GM19193 (cell line): Measurements from ENCODE around the gene NFIB.

Source experiments
- POLR2A ChIP-seq: IDR thresholded peaks from 4 replicates; pipeline ENCODE4 v1.6.1; 2011; ENCODE audit not compliant: insufficient read depth, insufficient read length; ENCODE audit errors: extremely low read depth

Gene NFIB

DNA sequence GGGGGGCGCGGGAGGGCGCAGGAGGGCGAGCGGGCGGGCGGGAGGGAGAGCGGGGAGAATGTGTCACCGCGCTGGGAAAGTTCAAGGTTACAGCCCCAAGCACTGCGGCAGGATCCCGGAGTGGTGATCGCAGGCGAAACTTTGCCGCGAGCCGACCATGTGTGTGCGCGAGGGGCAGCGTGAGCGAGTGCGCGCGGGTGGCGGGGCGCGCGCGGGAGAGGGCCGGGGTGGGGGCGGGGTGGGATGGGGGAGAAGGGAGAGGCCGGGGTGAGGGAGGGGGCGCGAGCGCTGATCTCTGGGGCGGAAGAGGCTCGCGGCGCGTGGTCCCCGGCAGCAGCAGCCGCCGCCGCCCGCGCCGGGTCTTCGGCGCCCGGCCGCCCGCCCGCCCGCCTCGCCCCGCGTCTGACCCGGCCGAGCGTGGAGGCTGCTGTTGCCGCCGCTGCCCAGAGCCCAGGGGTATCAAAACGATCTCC is at the start of gene NFIB:
Gene NFIB (minus strand): TSS at position 191 of the 473 bp plus-strand sequence. CDS start 630 bp downstream, outside the sequence.
- peak; percentile 2 for TF ChIP-seq POLR2A

DNA sequence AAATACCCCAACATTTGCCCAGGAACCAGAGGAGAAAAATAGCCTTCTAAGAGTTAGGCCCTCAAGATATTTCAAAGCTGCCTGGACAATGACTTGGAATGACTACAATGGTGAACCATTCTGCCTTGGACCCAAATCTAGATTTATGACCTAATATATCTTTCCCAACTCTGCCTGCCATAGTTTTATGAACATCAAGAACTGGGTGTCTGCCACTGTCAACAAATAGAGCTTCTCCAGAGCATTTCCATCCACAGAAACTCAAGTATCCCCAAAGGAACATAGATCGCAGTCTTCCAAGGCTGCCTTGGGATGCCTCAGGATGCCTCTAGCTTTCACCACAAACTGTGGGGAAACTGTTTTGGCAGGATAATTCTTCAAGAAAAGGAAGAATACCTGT is 48.2 kb upstream of the NFIB start:
- TF ChIP-seq POLR2A, result no peak

DNA sequence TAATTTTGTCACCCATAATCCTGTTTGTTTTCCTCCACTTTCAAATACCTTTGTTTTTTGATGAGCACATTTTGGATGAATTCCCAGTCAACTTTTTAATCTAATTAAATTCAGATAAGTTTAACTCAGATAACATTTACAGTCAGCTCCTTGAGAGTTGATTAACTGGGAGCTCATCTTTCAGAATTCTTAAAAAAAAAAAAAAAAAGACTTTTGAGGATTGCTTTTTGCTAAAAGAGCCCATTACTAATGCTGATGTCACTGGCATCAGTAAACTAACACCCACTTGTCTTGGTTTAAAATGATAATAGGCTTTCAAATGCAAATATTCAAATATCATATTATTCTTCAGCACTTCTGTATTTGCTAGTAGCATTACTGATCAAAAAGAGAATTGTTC is 47.1 kb upstream of the NFIB start:
- TF ChIP-seq POLR2A, result no peak

DNA sequence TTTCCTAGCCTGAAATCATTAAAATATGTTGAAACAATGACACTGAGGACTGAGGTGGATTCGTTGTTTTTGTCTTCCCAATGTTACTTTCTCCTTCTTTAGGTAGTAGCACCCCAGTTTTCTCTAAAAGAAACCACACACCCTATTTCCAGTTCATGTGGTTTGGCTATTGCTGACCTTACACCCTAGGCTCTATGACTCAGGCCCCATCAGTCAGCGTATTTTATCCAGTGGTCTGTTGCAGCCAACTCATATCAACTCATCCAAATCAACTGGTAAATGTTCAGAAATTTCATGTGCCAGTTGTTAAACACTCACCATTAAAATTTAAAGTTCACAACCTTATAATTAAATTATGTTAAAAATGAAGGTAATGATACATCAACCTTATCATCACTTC is 44.6 kb upstream of the NFIB start:
- TF ChIP-seq POLR2A, result no peak

DNA sequence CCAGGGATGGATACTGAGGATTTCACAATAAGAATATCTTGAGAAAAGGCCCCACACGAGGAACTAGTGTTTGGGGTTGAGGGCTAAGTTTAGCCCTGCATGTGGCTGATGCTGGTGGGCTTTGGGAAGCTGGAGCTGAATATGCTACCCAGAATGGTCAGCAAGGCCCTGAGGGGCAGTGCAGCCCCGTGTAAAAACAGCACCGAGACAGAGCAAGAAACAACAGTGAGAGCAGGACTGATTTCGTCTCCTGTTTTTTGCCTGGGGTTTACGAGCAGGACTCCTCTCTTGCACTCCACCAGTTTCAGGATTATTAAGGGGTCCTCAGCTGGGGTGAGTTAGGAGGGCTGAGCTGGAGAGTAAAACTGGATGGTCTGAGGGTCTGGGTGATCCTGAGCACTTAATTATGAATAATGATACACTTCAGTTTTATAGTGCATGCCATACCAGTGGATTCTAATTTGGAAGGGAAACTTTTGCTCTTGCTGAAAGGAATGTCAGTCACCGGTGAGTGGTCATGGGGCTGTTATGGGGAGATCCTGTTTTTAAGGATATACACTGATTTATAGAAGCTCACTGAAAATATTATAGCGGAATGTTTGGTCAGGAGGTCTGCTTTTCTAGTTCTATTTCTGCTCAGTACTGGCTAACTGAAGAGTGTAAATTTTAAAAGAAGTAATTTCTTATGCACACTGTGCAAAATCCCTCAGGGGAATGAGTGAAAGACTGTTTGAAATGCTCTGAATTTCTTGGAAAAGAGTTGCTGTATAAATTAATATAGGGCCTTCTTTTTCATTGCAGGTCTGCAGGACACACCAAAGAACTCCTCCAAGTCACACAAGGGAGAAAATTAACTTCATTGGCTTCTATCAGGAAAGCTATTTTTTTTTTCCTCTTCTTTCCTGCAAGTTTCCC is 42.7 kb upstream of the NFIB start:
- TF ChIP-seq POLR2A, result no peak

GRCh38 chr9:14354201-14354600 is 40.3 kb upstream of the NFIB start:
- no peak for TF ChIP-seq POLR2A

- no peak for TF ChIP-seq POLR2A
These were observed 39.5 kb upstream of the NFIB start for GRCh38 chr9:14353222-14354056.

DNA sequence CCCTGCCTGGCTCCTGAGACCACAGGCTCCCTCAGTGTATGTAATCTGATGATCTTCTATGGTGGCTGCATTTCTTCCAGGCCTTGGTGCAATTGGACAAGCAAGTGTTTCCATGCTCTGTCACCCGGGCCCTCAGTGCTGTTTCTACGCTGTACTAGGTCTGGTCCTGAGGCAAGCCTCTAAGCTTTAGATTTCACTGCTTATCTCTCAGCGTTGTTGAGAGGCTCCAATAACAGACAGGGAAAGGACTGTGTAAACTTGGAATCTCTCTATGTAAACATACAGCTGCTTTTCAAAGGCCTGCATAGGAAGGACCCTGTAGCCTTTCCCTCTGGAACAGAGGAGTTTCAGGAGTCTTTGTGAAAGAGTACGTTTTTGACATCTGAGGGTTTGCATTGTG is 38.6 kb upstream of the NFIB start:
- no peak for TF ChIP-seq POLR2A

DNA sequence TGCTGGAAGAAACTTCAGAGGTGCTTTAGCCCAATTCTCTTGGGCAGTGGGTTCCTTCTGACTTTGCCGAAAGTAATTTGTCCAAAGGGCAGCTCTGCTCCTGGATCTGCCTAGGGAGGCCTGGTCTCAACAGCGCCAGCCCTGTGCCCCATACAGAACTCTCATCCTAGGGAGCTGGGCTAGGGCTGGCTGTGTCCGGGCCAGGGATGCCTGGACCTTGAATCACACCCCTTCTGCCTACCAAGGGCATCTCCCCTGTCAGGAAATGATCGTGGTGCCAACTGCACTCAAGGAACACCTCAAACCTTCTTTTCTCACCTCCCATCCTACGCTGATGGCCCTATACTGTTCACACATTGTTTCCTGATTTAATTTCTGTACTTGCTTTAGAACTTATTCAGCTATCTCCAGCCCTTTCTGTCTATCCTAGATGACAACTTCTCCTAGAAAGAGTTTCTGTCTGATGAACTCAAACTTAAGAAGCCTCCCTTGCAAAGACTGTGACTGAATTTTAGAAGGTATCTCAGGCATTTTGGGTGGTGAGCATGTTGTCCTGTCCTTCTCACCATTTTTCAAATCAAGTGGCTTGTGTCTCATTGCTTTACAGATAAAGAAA is 37.4 kb upstream of the NFIB start:
- TF ChIP-seq POLR2A, result no peak

DNA sequence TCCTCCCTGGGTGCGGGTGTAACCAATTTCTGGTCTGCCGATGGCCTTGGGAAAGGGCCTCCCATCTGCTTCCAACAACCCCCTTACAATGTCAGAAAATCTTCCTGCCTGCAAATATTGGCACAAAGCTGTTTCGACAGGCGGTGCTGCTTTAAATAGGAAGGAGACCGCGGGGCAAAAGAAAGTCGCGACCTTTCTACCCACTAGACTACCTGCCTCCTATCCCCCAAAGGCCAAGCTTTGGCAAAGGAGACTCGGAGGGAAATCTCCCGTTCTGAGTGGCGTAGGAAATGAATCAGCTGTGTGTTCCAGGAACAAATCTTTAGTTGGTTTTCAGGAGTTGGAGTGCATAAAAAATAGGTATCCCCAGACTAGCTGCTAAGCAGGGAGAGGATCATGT is 36.8 kb upstream of the NFIB start:
- TF ChIP-seq POLR2A, result no peak

GRCh38 chr9:14350349-14350728 is 36.4 kb upstream of the NFIB start:
- no peak for TF ChIP-seq POLR2A

DNA sequence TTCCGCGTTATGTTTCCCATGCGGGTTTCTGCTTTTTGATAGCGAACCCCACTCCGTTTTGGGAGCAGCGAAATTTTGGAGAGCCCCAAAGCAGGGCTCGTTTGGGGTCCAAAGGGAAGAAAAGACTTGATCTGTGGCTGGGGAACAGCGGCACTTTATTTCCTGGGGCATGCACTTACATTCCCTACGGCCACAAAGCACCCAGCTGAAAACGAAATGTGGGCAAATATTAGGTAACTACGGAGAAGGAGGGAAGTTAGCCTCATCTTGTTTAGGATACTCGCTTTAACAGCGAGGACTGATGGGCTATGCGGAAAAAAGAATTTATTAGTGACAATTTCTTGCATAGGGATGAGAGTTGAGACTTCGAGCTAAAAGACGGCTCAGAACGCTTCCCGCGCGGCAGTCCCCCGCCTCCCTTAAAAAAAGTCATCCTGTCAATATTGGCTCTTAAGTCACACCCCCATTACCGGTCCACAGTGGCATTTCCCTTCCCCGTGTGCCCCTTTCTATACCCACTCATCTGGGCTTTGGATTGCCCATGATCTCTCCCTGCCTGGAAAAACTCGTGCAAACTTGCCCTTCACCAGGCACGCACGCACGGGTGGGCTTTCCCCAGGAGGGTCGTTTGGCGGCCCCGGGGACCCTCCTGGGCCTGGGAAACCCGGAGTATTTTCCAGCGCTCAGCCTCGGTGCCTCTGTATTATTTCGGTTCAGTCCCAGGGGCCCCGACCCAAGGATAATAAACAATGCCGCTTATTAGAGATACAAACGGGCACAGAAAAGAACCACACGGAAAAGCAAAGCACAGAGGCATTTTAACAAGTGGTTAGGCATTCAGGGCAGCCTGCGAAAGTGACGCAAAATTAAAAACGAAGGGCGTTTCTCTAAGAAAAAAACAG is 35.8 kb upstream of the NFIB start:
- no peak for TF ChIP-seq POLR2A

DNA sequence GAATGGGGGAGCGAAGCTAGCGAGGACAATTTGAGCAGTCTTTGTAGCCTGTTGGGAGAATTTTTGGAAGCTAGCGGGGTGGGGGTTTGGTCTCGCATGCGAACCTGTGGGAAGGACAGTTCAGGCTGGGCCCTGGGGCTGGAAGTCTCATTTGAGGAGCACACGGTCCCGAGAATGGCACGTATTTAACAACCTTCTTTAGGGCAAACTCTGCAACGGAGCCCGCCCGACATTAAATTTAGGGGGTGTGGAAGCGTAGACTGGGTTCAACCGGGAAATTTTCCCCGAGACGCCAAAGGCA is 35.2 kb upstream of the NFIB start:
- TF ChIP-seq POLR2A, result no peak

GRCh38 chr9:14348373-14349145 is 34.6 kb upstream of the NFIB start:
- no peak for TF ChIP-seq POLR2A
